Measurements from ENCODE around the gene MACROD2. TPM values are rescaled to one million over a fixed set of nuclear protein-coding genes. Genes with fewer than 3 reads are reported as not detected.

Gene MACROD2
- total RNA-seq, 3 donors from 2014 or later: 3.2 to 7.6 (median 6.4) TPM

DNA sequence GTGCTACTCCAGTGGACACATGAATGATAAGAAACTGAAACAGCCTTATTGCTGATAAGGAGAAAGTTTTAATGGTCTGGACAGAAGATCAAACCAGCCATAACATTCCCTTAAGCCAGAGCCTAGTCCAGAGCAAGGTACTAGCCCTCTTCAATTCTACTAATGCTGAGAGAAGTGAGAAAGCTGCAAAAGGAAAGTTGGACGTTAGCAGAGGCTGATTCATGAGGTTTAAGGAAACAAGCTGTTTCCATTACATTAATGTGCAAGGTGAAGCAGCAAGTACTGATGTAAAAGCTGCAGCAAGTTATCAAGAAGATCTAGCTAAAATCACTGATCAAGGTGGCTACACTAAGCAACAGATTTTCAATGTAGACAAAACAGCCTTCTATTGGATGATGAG lies 1943.5 kb downstream of the MACROD2 start:
- DNase-seq: no peak
- H3K9me3 ChIP-seq: peaks cover 4% of the 10 kb centered on the region
- TF ChIP-seq, protein P1, sequence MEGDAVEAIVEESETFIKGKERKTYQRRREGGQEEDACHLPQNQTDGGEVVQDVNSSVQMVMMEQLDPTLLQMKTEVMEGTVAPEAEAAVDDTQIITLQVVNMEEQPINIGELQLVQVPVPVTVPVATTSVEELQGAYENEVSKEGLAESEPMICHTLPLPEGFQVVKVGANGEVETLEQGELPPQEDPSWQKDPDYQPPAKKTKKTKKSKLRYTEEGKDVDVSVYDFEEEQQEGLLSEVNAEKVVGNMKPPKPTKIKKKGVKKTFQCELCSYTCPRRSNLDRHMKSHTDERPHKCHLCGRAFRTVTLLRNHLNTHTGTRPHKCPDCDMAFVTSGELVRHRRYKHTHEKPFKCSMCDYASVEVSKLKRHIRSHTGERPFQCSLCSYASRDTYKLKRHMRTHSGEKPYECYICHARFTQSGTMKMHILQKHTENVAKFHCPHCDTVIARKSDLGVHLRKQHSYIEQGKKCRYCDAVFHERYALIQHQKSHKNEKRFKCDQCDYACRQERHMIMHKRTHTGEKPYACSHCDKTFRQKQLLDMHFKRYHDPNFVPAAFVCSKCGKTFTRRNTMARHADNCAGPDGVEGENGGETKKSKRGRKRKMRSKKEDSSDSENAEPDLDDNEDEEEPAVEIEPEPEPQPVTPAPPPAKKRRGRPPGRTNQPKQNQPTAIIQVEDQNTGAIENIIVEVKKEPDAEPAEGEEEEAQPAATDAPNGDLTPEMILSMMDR (IDR thresholded peaks at IDR 0.05): no peak
- no peaks in the 10 kb centered on the region for H3K4me1 ChIP-seq (ENCODE audit: low read depth)
- no peaks in the 10 kb centered on the region for H3K36me3 ChIP-seq (ENCODE audit: low read depth)
- intact Hi-C loops (cut with DNase I, micrococcal nuclease): no loop called here
- H3K4me3 ChIP-seq: no peak overlapping the region
- ATAC-seq: no peak

DNA sequence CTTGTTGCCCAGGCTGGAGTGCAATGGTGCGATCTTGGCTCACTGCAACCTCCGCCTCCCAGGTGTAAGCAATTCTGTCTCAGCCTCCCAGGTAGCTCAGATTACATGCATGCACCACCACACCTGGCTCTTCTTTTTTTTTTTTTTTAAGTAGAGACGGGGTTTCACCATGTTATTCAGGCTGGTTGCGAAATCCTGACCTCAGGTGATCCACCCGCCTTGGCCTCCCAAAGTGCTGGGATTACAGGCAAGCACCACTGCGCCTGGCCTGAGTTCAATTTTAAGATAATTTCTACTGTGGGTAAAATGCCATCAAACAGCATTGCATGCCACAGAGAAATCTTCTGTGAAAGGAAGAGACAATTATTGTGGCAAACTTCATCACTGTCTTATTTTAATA lies 1944.8 kb downstream of the MACROD2 start:
- Histone ChIP-seq H3K4me1 (ENCODE audit: low read depth) (no peaks in the 10 kb centered on the region), H3K36me3 (ENCODE audit: low read depth) (no peaks in the 10 kb centered on the region), H3K4me3 (no peak overlapping the region), H3K9me3 (peaks cover 4% of the 10 kb centered on the region)
- TF ChIP-seq, protein P1 (IDR thresholded peaks at IDR 0.05): no peak
- DNase-seq (no peak), ATAC-seq (no peak)
- intact Hi-C loops (cut with DNase I, micrococcal nuclease): no loop called here

DNA sequence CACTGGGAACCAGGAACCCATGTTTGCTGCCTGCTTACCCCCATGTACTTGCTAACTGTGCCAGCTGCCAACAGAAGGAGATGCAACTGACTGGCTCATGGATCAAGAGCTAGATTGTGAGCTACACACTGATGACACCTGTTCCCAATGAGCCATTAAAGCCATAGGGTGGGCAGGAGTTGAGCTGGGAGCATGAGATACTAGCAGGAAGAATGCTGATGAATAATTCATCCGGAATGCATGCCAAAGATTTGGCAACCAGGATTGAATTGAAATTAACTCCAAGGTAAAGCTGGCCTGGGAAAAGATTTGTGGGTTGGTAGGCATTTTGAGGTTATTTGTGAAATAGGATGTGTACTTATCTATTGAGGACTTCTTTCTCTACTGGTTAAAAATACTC lies 1946.8 kb downstream of the MACROD2 start:
- H3K4me3 ChIP-seq: no peak overlapping the region
- no peak for ATAC-seq
- no peak for DNase-seq
- H3K4me1 ChIP-seq (ENCODE audit: low read depth): no peaks in the 10 kb centered on the region
- TF ChIP-seq, protein P1 (IDR thresholded peaks at IDR 0.05): no peak
- peaks cover 4% of the 10 kb centered on the region for H3K9me3 ChIP-seq
- intact Hi-C loops (cut with DNase I, micrococcal nuclease): no loop called here
- H3K36me3 ChIP-seq (ENCODE audit: low read depth): no peaks in the 10 kb centered on the region

DNA sequence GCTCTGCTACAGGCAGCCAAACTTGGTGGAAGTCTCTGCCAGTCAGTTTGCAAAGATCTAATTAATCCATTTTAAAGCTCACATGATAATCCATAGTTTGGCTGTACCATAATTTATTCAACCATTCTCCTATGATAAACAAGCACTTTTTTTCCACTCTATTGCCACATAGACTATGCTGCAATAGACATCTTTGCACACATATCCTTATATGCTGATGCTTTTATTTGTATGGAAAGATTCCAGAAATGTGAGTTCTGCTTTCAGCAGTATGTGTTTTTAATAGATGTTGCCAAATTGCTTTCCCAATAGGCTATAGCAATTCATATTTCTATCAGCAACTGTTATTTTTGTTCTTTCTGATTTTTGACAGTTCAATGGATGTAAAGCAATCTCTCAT lies 1950.0 kb downstream of the MACROD2 start:
- Histone ChIP-seq H3K4me1 (ENCODE audit: low read depth) (no peaks in the 10 kb centered on the region), H3K36me3 (ENCODE audit: low read depth) (no peaks in the 10 kb centered on the region), H3K9me3 (no peaks in the 10 kb centered on the region), H3K4me3 (no peak overlapping the region)
- TF ChIP-seq, protein P1 (IDR thresholded peaks at IDR 0.05): no peak
- DNase-seq: no peak
- intact Hi-C loops (cut with DNase I, micrococcal nuclease): no loop called here
- ATAC-seq: no peak

GRCh38 chr20:15949391-15949790 lies 1954.1 kb downstream of the MACROD2 start:
- H3K9me3 ChIP-seq: no peaks in the 10 kb centered on the region
- intact Hi-C loops (cut with DNase I, micrococcal nuclease): no loop called here
- no peak overlapping the region for H3K4me3 ChIP-seq
- DNase-seq (no peak), ATAC-seq (no peak)
- no peaks in the 10 kb centered on the region for H3K36me3 ChIP-seq (ENCODE audit: low read depth)
- no peaks in the 10 kb centered on the region for H3K4me1 ChIP-seq (ENCODE audit: low read depth)
- TF ChIP-seq, protein P1 (IDR thresholded peaks at IDR 0.05): no peak

GRCh38 chr20:15951658-15952057 lies 1956.3 kb downstream of the MACROD2 start:
- TF ChIP-seq, protein P1 (IDR thresholded peaks at IDR 0.05): no peak
- Histone ChIP-seq H3K4me3 (no peak overlapping the region), H3K4me1 (ENCODE audit: low read depth) (no peaks in the 10 kb centered on the region), H3K36me3 (ENCODE audit: low read depth) (no peaks in the 10 kb centered on the region), H3K9me3 (no peaks in the 10 kb centered on the region)
- DNase-seq: no peak
- no peak for ATAC-seq
- intact Hi-C loops (cut with DNase I, micrococcal nuclease): no loop called here
